GM18498 (cell line): ENCODE results near the gene PEX12.
"Not testable (repeated sequence)": the region's sequence is repeated elsewhere in the genome, so short reads cannot be mapped to it uniquely, and the experiment has no call there.

Source experiments
- ATAC-seq: cut with Tn5 transposase; IDR thresholded peaks from one replicate; pipeline ENCODE4 v1.9.1; 2021; ENCODE audit warnings: mild to moderate bottlenecking, moderate library complexity; ENCODE audit not compliant: unreplicated experiment

PEX12 gene

DNA sequence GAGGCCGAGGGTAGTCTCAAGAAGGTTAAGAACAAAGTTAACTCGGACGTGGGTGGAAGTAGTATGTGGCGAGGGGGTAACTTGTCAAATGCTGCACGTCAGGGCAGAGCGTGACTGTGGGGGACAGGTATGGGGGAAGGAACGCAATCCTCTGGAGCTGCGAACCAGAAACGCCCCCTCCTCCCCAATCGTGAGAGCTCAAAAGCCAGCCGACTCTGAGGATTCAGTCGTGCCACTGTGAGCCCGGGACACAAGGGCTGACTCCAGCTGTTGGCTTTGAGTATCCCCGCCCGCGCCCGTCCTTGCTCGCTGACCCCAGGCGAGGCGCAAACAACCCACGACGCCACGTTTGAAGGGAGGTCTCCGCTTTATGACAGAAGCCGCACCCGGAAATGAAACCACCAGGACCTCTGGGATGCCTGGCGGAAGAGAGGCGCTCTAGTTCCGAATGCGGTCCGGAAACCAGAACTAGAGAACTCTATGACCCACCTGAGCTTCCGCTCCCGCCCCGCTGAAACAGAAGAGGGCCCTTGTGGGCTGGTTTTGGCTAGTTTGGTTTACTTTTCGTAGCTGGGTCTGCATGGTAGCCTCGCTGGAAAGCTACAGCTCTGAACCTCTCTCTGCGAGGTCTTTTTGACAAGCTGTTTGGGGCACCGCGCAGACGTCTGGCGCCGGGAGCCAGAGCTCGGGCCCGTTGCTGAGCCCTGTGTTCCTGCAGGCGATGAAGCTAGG is at the start of gene PEX12:
Gene PEX12, minus strand, starts transcription at position 375 of the 732 bp plus-strand sequence. CDS start 550 bp downstream, outside the sequence.
- peak; percentile 90 for ATAC-seq

DNA sequence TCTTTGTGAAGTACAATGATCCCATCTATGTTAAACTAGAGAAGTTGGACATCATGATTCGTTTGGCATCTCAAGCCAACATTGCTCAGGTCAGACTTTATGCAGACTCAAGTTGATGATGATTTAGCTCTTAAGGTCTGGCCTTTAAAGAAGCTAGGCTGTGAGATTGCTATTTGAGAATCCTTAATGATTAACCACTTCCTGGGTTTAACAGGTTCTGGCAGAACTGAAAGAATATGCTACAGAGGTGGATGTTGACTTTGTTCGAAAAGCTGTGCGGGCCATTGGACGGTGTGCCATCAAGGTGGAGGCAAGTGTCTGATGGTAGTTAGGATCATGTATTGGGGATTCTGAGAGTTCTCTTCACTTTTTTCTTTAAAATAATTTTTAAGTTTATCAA is 49.0 kb upstream of the PEX12 start:
- ATAC-seq, result no peak

DNA sequence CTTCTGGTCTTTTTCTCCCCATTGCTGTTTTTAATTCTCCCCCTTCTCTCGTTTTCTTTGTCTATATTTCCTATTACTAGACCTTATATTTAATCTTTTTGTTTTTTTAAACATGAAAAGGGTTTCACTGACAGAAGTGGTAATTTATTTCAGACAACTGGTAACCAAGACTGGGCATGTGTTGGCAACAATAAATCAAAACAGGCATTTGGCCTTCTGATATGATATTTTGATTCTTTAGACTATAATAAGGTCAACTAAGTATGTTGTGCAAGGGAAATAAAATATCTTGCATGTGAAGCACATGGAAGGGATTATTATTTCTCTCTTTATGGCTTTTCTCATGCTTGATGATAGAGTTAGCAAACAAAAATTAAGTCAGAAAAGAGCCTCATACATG is 43.4 kb upstream of the PEX12 start:
- ATAC-seq, result no peak

DNA sequence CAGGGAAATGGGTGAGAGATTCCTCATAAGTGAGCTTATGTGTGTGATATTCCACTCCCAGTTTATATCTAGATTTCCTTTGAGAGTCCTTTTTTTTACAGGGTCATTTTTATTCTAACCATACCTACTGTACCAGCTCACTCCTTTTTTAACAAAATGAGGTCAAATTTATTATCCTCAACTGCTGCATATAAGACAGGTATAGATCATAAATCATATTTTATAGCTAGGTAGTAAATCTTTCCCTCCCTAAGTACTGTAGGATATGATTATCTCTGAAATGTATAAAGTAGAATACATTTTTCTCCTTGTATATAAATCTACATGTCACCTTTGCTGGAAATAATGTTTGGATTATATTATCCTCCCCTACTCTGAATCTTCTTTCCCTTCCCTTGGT is 40.3 kb upstream of the PEX12 start:
- ATAC-seq, result no peak

DNA sequence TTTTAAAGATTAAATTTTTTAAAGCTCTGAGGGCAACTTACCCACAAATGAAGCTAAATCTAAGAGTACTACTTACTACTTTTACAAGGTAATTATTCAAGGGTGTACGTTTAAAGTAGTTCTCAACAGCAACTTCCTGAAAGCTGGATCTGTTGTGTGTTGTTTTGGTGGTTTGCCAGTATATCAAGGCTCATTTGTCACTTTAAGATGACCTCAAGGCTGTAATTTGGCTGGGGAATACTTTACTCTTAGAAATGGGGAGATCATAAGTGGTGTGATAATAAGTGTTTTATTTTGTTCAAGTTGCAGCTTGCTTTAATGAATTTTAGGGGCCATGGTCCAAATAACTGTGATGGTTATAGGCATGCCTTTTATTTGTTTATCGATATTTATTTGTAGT is 39.1 kb upstream of the PEX12 start:
- ATAC-seq, result no peak

DNA sequence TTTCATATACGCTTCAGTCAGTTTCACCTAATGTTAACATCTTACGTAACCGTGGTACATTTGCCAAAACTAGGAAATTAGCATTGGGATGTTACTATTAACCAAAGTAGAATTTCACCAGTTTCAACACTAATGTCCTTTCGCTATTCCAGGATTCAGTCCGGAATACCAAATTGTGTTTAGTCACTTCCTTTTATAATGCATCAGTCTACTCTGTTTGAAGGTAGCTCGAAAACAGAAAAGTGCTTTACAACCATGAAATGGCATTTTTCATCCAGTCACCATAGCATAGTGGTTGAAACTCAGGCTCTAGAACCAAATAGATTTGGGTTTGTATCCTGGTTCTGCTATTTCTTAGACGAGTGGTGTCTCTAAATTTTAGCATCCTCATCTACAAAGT is 38.2 kb upstream of the PEX12 start:
- ATAC-seq, result no peak

DNA sequence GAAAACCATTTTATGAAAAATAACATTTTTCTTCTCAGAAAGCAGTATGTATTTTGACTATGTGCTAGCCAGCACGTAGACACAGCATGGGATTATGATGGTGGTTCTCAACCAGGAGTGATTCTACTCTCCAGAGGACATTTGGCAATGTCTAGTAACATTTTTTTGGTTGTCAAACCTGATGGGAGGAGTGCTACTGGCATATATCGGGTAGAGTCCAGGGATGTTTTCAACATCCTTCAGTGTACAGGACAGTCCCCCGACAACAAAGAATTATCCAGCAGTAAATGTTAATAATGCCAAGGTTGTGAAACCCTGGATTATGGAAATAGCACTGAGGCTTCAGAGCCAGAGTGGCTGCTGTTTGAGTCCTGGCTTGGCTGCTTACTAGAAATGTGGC is 36.4 kb upstream of the PEX12 start:
- no peak for ATAC-seq

DNA sequence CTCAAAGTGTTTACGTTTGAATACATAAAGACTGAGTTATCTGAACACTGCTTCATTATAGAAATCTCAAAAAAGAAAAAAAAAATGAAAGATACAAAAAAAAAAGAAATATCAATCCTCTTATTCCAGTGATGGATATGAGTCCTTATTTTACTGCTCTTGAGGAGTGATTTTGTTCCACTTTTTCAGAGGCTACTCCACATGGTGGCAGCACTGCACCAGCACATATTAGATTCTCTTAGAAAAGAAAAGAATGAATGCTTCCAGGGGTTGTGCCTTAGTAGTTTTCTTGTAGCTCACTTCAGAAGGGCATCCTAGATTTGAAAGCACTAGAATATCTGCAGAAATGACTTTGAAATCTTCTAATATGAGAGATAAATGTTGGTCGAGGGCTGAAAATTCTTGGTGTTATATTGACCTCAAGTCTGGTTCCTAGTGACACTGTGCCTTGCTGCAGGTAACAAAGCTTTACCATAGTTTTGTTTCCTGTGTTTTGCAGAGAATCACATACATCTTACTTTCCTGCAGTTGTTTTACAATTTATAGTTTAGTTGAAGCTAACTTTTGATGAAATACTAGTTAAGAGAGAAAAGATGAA is 34.7 kb upstream of the PEX12 start:
- no peak for ATAC-seq

DNA sequence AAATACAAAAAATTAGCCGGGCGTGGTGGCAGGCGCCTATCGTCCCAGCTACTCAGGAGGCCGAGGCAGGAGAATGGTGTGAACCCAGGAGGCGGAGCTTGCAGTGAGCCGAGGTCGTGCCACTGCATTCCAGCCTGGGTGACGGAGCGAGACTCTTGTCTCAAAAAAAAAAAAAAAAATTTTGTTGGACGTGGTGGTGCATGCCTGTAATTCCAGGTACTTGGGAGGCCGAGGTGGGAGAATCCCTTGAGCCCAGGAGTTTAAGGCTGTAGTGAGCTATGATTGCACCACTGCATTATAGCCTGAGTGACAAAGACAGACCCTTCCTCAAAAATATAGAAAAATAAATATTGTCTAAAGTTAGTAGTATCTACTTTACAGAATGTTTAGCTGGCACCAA is 32.4 kb upstream of the PEX12 start:
- ATAC-seq, result not testable (repeated sequence)

DNA sequence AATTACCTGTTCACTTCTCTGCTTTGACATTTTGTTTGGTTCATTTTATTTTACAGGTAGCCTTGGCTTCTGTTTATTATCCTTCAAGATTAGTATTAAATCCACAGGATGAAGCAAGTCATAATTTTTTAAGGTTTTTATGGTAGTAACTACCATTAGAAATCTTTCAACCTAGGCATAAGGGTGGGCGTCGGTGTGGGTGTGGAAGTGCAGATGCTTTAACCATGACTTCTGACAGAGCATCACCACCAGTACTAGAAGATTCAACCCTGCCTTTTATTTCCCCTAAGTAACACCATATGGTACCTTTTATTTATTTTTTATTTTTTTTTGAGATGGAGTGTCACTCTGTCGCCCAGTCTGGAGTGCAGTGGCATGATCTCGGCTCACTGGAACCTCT is 31.5 kb upstream of the PEX12 start:
- no peak for ATAC-seq

DNA sequence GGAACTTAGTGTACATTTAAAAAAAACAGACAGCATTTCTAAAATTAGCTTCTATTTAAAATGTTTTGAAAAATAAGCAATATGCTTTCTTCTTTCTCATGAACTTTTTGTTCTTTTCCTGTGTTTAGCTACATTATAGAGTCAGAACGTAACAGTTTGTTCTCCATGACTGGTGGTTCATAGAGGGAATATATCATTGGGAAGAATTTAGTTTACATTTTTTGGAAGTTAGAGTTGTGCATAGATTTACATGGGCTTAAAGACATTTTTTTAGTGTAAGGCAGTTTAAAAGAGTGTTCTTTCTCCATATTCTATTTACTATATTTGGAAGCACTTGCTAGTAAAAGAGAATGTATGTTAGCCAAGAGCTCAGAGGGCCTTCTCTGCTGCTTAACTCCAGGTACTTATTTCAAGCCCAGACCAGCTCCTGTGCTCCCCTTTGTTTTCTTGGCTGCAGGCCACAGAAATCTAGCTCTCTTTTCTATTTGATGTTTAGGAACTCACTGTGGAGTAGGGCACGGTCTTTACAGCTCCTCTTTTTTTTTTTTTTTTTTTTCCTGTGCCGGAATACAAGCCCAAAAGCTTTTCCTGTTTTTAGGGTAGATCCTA is 29.0 kb upstream of the PEX12 start:
- ATAC-seq, result no peak

DNA sequence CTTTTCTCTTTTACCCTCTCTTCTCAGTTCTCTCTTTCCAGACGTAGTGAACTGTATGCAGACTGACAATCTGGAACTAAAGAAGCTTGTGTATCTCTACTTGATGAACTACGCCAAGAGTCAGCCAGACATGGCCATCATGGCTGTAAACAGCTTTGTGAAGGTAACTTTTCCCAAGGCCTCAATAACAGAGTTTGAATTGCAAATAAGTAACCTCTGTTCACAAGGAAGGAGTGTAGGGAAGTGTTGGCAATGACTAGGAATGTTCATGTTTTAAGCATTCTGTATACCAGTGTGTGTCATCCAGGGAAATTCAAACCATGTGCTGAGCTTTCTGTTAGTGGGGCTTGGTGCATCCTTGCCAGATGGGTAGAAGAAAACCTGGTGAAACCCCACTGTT is 27.3 kb upstream of the PEX12 start:
- no peak for ATAC-seq

DNA sequence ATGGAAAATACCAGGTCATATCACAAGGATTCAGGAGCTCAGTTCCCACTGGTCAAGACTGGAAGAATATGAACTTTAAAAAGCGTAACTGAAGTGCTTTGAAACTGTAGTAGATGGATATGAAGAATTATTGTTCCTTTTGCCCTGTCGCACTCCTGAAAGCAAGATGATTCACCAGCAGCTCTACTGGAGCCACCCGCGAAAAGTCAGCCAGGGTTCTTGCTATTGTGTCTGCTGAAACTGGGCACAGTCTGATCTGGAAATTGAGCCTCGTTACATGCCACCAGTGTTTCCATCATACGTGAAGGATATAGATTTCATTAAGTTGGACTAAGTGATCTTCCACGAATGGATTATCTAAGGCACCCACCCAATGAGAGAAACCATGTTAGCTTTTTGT is 25.3 kb upstream of the PEX12 start:
- ATAC-seq, result no peak

DNA sequence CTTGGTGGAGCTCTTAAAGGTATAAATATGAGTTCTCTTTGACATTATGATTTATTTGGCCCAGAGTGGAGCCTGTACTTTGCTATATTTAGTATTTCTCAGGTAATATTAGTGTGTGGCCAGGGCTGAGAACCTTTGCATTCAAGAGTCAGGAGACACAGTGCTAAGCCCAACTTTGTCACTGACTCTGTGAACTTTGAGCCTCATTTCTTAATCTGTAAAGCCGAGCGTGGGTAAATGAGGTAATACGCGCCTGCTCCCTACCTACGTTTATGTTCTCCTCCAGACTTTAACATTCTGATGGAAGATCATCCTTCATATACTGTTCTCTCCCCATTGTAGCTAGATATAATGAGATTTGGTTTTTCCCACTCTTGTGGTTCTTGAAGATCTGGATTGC is 19.2 kb upstream of the PEX12 start:
- ATAC-seq, result no peak

DNA sequence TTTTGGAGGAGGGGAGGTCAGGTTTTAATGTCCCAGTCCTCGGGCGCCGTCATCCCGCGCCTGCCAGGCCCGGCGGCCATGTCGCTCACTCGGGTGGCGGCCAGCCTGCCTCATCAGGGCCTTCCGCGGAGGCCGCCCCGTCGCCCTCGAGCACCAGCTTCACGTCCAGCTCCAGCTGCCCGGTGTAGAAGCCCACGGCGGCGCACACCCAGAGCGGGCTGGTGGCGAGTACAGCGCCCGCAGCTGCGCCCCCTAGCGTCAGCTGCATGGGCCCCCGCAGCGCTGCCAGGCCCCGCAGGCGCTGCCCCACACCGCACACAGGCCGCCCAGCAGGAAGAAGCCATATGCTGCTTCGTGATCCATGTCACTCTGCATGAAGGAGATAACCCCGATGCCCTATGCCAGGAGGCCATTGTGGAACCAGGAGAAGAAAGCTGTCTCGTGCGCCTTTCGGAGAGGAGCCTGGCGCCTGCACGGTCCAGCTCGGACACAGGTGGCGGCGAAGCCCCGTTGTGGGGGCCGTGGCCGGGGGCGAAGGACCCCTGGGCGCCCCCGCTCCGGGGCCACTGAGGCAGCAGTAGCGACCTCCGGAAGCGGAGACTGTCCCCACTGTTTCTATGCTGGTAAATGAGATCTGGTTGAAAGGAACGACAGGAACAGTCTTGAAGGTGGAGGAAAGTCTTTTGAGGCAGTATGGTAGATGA is 18.3 kb upstream of the PEX12 start:
- ATAC-seq, result no peak

DNA sequence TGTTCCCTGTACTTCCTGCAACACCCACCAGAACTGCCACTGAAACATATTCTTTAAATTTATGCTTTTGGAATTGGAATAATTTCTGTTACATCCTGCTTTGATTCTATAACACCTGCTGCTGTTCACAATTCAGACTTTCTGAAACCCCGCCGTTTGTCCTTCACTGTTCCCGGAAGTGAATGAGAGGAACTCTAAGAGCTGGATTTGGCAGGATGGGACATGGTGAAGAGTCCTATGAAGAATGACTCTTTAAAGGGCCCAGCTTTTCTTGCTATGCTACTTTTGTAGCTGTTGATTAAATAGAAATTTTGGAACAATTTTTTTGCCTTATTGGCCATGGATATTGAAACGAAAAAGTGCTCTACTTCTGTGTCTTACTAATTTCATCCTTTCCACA is 17.7 kb upstream of the PEX12 start:
- no peak for ATAC-seq

DNA sequence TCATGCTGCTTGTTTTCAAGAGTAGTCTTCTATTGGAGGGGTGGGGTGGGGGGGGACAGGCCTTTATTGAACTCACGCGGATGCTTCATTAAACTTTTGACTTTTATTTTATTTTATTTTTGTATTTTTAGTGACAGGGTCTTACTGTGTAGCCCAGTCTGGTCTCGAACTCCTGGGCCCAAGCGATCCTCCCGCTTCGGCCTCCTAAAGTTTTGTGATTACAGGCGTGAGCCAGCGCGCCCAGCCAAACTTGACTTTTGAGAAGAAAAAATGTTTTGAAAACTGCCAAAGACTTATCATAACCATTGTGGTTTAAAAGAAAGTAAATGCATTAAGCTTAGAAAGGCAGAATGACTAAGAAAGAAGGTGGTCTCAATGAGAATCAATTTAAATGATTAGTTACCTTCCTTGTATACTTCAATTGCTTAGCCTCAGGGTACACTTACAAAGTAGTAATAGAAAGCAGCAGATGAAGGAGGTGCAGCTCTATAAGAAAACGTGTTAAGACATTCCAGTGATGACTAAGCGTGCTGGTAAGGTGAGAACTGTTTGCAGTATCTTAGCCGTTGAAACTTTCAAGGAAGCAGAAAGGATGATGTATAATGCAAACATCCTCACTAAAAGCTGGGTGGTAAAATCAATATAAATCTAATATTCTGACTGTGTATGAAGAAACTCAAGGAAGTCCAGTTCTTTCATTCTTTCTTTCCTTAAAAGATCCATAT is 10.0 kb upstream of the PEX12 start:
- ATAC-seq, result no peak

DNA sequence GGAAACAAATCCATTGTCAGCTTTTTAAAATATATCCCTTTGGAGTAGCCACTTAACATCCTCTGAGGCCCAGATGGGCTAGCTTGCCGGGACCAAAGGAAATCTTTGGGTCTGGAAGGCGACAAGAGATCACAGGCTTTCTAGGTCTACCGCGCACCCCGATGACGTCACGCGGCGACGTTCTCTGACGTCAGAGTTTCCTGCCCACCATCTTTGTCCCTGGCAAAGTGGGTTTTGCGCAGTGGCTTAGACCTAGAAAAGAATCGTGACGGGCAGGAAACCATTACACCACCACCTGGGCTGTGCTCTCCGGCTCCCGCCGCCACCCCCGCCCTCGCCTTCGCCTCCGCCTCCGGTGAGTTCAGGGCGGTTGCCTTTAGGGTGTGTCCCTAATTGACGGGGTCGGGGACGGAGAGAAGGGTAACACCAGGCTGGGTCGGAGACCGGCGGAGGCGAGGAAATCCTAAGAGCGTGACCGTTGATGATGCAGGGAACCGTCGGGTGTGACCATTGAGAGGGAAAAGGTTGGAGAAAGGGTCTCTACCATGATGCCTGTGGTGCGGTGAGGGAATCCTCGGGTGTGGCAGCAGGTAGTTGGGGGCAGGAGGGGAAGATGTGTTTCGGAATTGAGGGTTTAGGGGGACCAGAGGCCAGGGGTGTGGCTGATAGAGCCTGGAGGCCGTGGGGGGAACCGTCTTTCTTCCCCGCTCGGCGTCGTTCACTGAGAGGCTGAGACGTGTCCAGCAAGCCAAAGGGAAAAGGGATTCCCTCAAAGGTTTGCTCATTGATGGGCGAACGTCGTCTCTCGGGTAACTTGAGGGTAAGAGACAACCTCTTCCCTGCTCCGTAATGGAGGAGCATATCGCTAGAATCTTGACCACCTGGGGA is 8.9 kb upstream of the PEX12 start, which contains the start of gene AP2B1:
Gene AP2B1, plus strand, starts transcription at position 249 of the 888 bp plus-strand sequence. CDS start 6,709 bp downstream, outside the sequence.
- ATAC-seq, result peak; percentile 93

DNA sequence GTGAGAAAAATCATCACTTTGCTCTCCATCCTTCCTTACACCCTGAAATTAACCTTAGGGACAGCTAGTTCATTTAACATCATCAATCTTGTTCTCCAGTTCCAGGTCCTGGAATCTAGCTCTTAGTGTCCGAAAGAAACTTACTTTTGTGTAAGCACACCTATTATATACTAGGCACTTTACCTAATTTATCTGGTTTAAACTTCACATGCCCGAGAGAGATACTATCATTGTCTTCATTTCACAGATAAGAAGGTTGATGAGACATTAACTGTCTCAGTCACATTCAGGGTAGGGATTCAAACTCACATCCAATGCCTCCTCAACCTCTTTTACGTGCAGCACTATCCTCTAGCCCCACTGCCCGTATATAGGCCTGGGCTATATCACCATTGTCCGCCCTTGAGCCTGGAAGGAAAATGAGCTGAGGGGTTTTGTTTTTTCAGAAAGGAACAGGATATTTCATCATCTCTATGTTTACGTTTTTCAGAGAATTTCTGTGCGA is 8.2 kb upstream of the PEX12 start:
- peak; percentile 17 for ATAC-seq

DNA sequence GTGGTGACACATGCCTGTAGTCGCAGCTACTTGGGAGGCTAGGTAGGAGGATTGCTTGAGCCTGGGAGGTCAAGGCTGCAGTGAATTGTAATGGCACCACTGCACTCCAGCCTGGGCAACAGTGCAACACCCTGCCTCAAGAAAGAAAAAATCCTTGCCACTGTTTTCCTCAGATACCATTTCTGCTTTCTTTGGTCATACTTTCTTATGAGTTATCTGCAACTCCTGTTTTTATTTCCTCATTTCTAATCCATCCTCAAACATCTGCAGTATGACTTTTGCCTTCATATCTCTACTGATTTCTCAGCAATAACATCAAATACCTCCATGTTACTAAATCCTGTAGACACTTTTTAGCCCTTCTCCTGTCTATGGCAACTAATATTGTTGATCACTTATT is 5.7 kb upstream of the PEX12 start:
- no peak for ATAC-seq
